Right atrium auricular region (tissue), 2 donors: ENCODE data around the gene LTBP2. TPM values are rescaled to one million over a fixed set of nuclear protein-coding genes. Genes with fewer than 3 reads are reported as not detected.

ENCODE experiments used
- DNase-seq: peaks from one replicate; pipeline ENCODE4 v3.0.0-alpha.2; 2019; ENCODE audit warnings: low spot score
- H3K27ac ChIP-seq, 2 donors: fragments of 200-600 bp; sonication (generic); 1 replicate in 1 of 2; 2 replicates in 1 of 2; pipeline ENCODE4 v1.5.1; 2016 to 2019
- H3K27me3 ChIP-seq, 2 donors: fragments of 200-600 bp; sonication (generic); one replicate each; pipeline versions ENCODE4 v1.5.1 to v1.6.0; 2017 to 2019
- H3K36me3 ChIP-seq: fragments of 200-600 bp; sonication (generic); one replicate; pipeline ENCODE4 v1.5.1; 2016
- H3K4me1 ChIP-seq, 2 donors: fragments of 200-600 bp; sonication (generic); one replicate each; pipeline versions ENCODE4 v1.5.1 to v1.6.0; 2017 to 2019
- H3K4me3 ChIP-seq, 2 donors: fragments of 200-600 bp; sonication (generic); 1 replicate in 1 of 2; 2 replicates in 1 of 2; pipeline ENCODE4 v1.5.1; 2017 to 2019; ENCODE audit warnings: mild to moderate bottlenecking in 1 of 2, moderate library complexity in 1 of 2
- H3K9me3 ChIP-seq, 2 donors: fragments of 200-600 bp; sonication (generic); one replicate each; pipeline ENCODE4 v1.5.1; 2019
- CTCF ChIP-seq, 2 donors: fragments of 200-600 bp; sonication (generic); IDR thresholded peaks; one replicate each; pipeline ENCODE4 v1.5.1; 2019; ENCODE audit warnings: antibody characterized with exemption in 2 of 2
- total RNA-seq, 2 donors: library from RNA; depleted of rRNA; stranded (reverse); fragments of >200 nt; gene quantifications; one replicate each; pipeline ENCODE4 v1.1.0, GENCODE V29; 2016

Gene LTBP2
- total RNA-seq, 2 donors from 2014 or later, result 32.1 to 102 TPM

GRCh38 chr14:74492776-74493342 is 119.2 kb downstream of the LTBP2 start, which contains the start of gene NPC2:
TSS of gene NPC2 (minus strand) at chr14:74493305. CDS start at chr14:74493274, 31 bp downstream.
- Histone ChIP-seq H3K4me1 (peaks cover 0 to 55% of the 10 kb centered on the region in 2 donors), H3K9me3 (no peaks in the 10 kb centered on the region), H3K27me3 (no peaks in the 10 kb centered on the region), H3K27ac (peak within 1 kb of the TSS; percentile 96), H3K4me3 (peak within 1 kb of the TSS; percentile 73 to 78), H3K36me3 (peaks cover 8% of the 10 kb centered on the region)
- TF ChIP-seq CTCF (IDR thresholded peaks at IDR 0.05), result no peak
- DNase-seq, result no peak

DNA sequence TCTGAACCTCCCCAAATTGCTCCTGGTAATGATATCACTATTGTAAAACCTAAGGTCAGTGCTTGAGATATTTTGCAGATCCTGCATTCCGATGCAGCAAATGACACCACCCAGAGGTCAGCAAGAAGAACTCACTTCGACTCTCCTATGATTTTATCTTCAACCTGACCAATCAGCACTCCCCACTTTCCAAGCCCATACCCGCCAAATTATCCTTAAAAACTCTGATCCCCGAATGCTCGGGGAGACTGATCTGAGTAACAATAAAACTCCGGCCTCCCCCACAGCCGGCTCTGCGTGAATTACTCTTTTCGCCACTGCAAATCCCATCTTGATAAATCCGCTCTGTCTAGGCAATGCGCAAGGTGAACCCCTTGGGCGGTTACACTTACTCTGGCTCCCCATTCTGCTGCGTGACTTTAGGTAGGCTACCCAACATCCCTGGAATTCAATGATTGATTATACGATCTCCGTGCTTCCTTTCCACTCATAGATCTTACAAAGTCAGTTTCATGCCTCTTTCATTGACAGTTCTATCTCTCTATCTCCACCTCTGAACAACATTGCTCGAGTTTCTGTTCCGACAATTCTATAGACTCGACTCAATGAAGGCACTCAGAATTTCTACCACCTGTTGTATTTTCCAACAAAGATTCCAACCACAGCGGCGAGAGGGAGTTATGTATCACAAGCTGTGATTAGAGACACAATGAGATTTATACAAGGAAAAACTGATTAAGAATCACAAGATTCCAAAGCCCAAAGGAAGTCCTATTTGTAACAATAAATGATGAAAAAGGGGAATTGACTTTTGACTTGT is 119.9 kb downstream of the LTBP2 start:
- DNase-seq, result no peak
- peak overlapping the region; percentile 96 for H3K27ac ChIP-seq

GRCh38 chr14:74490486-74490885 is 121.6 kb downstream of the LTBP2 start:
- H3K36me3 ChIP-seq, result no peaks in the 10 kb centered on the region
- no peaks in the 10 kb centered on the region for H3K9me3 ChIP-seq
- no peak overlapping the region for H3K27ac ChIP-seq
- H3K4me3 ChIP-seq, result no peak overlapping the region
- H3K4me1 ChIP-seq, result peaks cover 0 to 51% of the 10 kb centered on the region in 2 donors
- DNase-seq, result no peak
- no peak for TF ChIP-seq CTCF (IDR thresholded peaks at IDR 0.05)
- H3K27me3 ChIP-seq, result no peaks in the 10 kb centered on the region

More for the DNA sequence above, 119.9 kb downstream of the LTBP2 start:
- H3K36me3 ChIP-seq, result peaks cover 8% of the 10 kb centered on the region
- H3K4me1 ChIP-seq, result peaks cover 0 to 55% of the 10 kb centered on the region in 2 donors
- H3K27me3 ChIP-seq, result no peaks in the 10 kb centered on the region
- H3K9me3 ChIP-seq, result no peaks in the 10 kb centered on the region
- TF ChIP-seq CTCF (IDR thresholded peaks at IDR 0.05), result peak in 1 of 2 donors; percentile 32
- H3K4me3 ChIP-seq, result peak overlapping the region; percentile 73 to 78

GRCh38 chr14:74488786-74489397 is 123.1 kb downstream of the LTBP2 start:
- peaks cover 0 to 37% of the 10 kb centered on the region in 2 donors for H3K4me1 ChIP-seq
- TF ChIP-seq CTCF (IDR thresholded peaks at IDR 0.05), result no peak
- no peak for DNase-seq
- H3K27ac ChIP-seq, result no peak overlapping the region
- no peak overlapping the region for H3K4me3 ChIP-seq
- no peaks in the 10 kb centered on the region for H3K27me3 ChIP-seq
- no peaks in the 10 kb centered on the region for H3K9me3 ChIP-seq
- H3K36me3 ChIP-seq, result peaks cover 6% of the 10 kb centered on the region

DNA sequence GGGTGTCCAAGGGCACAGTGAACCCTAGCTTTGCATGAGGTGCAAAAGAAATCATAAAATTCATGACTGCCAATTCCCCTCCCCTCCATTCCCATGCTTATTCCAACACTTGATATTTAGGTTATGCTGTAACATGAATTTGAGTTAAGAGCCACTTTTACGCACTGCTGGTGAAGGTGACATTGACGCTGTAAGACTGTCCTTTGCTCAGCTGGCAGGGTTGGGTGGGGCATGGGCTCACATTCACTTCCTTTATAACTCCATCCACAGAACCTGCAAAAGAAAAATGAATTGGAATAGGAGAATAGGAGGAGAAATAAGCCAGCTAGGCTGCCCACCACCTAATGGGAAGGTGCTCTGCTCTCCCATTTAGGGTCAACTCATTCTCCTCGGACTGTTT is 125.9 kb downstream of the LTBP2 start:
- Histone ChIP-seq H3K36me3 (peaks cover 26% of the 10 kb centered on the region), H3K4me3 (no peak overlapping the region), H3K9me3 (no peaks in the 10 kb centered on the region), H3K27ac (no peak overlapping the region), H3K4me1 (peaks cover 0 to 25% of the 10 kb centered on the region in 2 donors), H3K27me3 (no peaks in the 10 kb centered on the region)
- TF ChIP-seq CTCF (IDR thresholded peaks at IDR 0.05), result no peak
- DNase-seq, result no peak
